ENCODE results near the gene LEPROT.
A peak's percentile ranks its signal among the peaks of the same experiment; 100 is the strongest.

LEPROT gene

GRCh38 chr1:65470766-65471165, 50.3 kb downstream of the LEPROT start:
- CTCF ChIA-PET = interaction anchor here (4.2 kb wide), 1 partner anchor 12 kb away, joined by 27 read pairs; no protein-coding TSS in a partner anchor
- POLR2A ChIA-PET = no interaction called here
- no peak for TF ChIP-seq BHLHE40 (IDR thresholded peaks at IDR 0.05; ENCODE audit: borderline replicate concordance)
- no peak for TF ChIP-seq ARNT (IDR thresholded peaks at IDR 0.05)
- TF ChIP-seq PKNOX1 (IDR thresholded peaks at IDR 0.05) = peak; percentile 87
- DNase-seq (ENCODE audit: extremely low spot score) = peak; percentile 26

GRCh38 chr1:65471213-65471833, 50.9 kb downstream of the LEPROT start:
- POLR2A ChIA-PET = no interaction called here
- no peak for TF ChIP-seq TARDBP (IDR thresholded peaks at IDR 0.05)
- TF ChIP-seq FOXA1 (IDR thresholded peaks at IDR 0.05) = no peak
- no peak for TF ChIP-seq BHLHE40 (IDR thresholded peaks at IDR 0.05; ENCODE audit: borderline replicate concordance)
- no peak for TF ChIP-seq CTBP1 (IDR thresholded peaks at IDR 0.05; ENCODE audit: borderline replicate concordance)
- CTCF ChIA-PET = interaction anchor here (4.2 kb wide), 1 partner anchor 12 kb away, joined by 27 read pairs; no protein-coding TSS in a partner anchor
- peak; percentile 19 for DNase-seq (ENCODE audit: extremely low spot score)

- DNase-seq (ENCODE audit: extremely low spot score) = no peak
- POLR2A ChIA-PET = no interaction called here
- TF ChIP-seq PKNOX1 (IDR thresholded peaks at IDR 0.05) (peak; percentile 27; the same call in 1 of the 2 replicates), NFRKB (IDR thresholded peaks at IDR 0.05) (no peak), FOXA1 (IDR thresholded peaks at IDR 0.05) (no peak)
- CTCF ChIA-PET = no interaction called here
Observed at GRCh38 chr1:65471861-65472332, 51.4 kb downstream of the LEPROT start.

- POLR2A ChIA-PET = no interaction called here
- CTCF ChIA-PET = interaction anchor here (0.7 kb wide), 1 partner anchor 528 kb away, joined by 3 read pairs; no protein-coding TSS in a partner anchor
- no peak for TF ChIP-seq FOXA1 (IDR thresholded peaks at IDR 0.05)
- no peak for TF ChIP-seq HDGF (IDR thresholded peaks at IDR 0.05; ENCODE audit: borderline replicate concordance)
- no peak for TF ChIP-seq CTBP1 (IDR thresholded peaks at IDR 0.05; ENCODE audit: borderline replicate concordance)
- no peak for TF ChIP-seq TARDBP (IDR thresholded peaks at IDR 0.05)
- no peak for TF ChIP-seq SUZ12 (IDR thresholded peaks at IDR 0.05)
- no peak for TF ChIP-seq FOXK2 (IDR thresholded peaks at IDR 0.05)
- TF ChIP-seq ELF4 (IDR thresholded peaks at IDR 0.05) = no peak
- TF ChIP-seq SP1 (IDR thresholded peaks at IDR 0.05) = no peak
- TF ChIP-seq FOXM1 (IDR thresholded peaks at IDR 0.05; ENCODE audit: borderline replicate concordance) = no peak
- TF ChIP-seq PKNOX1 (IDR thresholded peaks at IDR 0.05) = no peak
- no peak for TF ChIP-seq NFRKB (IDR thresholded peaks at IDR 0.05)
- TF ChIP-seq L3MBTL2 (conservative IDR thresholded peaks at IDR 0.05) = no peak
- TF ChIP-seq BHLHE40 (IDR thresholded peaks at IDR 0.05; ENCODE audit: borderline replicate concordance) = no peak
- no peak for TF ChIP-seq LEF1 (IDR thresholded peaks at IDR 0.05; ENCODE audit: borderline replicate concordance)
- TF ChIP-seq ARNT (IDR thresholded peaks at IDR 0.05) = no peak
- no peak for TF ChIP-seq ZNF384 (IDR thresholded peaks at IDR 0.05)
- no peak for DNase-seq (ENCODE audit: extremely low spot score)
Observed at GRCh38 chr1:65476327-65476726, 55.9 kb downstream of the LEPROT start.

- no peak for DNase-seq (ENCODE audit: extremely low spot score)
- POLR2A ChIA-PET = no interaction called here
- CTCF ChIA-PET = no interaction called here
- TF ChIP-seq SP1 (IDR thresholded peaks at IDR 0.05) (no peak), NFRKB (IDR thresholded peaks at IDR 0.05) (no peak), BHLHE40 (IDR thresholded peaks at IDR 0.05; ENCODE audit: borderline replicate concordance) (no peak), ELF4 (IDR thresholded peaks at IDR 0.05) (no peak), ZNF384 (IDR thresholded peaks at IDR 0.05) (no peak), SUZ12 (IDR thresholded peaks at IDR 0.05) (no peak), FOXM1 (IDR thresholded peaks at IDR 0.05; ENCODE audit: borderline replicate concordance) (no peak)
Observed at GRCh38 chr1:65477414-65478378, 57.2 kb downstream of the LEPROT start.

GRCh38 chr1:65478379-65479026, 58.0 kb downstream of the LEPROT start:
- POLR2A ChIA-PET = no interaction called here
- DNase-seq (ENCODE audit: extremely low spot score) = no peak
- CTCF ChIA-PET = no interaction called here
- TF ChIP-seq ZNF384 (IDR thresholded peaks at IDR 0.05) = no peak

Data from HEK293T (cell line).